Raji (cell line): Measurements from ENCODE around the gene UXS1.

Experiments used
- POLR2A ChIP-seq: IDR thresholded peaks from 2 replicates; pipeline ENCODE4 v1.6.1; 2011; ENCODE audit warnings: low read depth, low read length, control low read depth; ENCODE audit not compliant: insufficient read depth

Gene UXS1

DNA sequence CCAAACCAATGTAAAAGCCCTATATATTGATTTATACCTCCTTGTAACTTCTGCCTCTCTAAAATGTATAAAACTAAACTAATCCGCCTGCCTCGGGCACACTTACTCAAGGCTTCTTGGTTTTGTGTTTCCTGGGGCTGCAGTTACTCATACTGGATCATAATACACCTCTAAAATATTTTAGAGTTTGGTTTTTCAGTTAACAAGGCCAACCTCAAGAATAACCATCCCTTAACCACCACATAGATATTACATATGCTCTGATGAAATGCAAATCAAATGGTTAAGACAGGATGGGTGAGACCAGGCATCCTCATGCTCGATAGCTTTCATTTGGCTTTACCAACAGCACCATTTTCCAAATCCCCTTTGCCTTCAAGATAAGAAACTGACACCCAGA, 46.4 kb downstream of the UXS1 start:
- no peak for TF ChIP-seq POLR2A

DNA sequence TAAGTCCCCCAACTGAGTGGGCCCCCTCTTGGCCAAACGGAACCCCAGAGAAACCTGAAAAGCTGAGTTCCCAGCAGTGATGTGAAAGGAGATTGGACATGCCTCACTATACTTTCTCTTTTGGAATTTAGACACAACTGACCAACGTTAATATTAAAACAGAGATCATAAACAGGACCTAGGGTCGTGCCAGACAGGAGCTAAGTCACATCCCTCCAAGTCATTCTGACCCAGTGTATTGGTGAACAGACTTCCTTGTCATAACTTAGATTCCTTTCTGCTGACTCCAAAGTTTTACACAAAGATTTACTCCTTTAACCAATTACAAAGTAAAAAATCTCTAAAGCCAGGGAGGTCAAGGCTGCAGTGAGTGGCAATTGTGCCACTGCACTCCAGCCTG, 46.9 kb downstream of the UXS1 start:
- no peak for TF ChIP-seq POLR2A

DNA sequence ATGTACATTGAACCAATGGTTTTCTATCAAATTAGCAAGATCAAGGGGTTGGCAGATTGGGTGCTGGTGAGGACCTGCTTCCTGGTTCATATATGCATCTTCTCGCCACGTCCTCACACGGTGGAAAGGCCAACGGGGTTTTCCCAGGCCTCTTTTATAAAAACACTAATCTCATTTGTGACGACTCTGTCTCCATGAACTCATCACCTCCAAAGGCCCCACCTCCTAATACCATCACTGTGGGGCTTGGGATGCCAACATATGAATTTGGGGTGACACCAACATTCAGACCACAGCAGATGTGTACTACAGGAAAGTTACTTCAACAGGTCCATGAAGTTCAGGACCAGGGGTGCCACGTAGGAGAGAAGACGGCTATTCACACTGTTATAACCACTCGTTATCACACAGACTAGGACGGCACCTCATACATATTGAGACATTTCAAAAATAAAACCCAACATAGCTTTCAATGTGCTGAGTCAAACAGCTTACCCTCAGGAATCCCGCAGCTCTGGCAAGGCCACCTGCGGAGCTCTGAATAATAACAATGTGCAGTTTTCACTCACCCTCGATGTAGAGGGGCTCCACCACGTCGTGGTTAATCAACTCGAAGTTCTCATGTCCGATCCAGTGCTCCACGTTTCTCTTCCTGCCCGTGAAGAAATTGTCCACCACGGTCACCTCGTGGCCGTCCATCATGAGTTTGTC, 49.3 kb downstream of the UXS1 start:
- no peak for TF ChIP-seq POLR2A

DNA sequence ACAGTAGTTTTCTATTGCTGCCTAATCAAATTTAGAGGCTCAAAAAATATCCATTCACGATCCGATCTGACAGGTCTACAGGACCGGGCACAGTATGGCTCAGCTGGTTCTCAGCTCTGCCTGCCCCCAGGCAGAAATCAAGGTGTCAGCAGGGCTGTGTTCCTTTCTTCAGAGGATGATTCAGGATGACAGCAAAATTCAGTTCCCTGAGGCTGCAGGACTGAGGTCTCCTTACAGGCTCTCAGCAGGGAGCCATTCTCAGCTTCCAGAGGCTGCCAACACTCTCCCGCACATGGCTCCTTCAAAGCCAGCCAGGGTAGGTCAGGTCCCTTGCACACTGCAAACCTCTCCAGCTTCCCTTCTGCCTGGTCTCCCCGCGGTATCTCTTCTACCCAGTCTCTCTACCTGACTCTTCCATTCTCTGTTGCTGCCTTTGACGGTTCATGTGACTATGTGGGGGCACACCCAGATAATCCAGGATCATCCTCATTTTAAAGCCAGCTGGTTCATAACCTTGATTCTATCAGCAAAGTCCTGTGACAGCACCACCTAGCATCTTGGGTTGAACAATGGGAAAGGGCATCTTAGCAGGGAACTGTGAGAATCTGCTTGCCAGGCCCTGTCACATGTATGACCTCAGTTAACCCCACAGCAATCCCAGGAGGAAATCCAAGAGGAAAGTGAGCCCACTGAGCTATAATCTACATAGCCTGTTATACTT, 50.4 kb downstream of the UXS1 start:
- no peak for TF ChIP-seq POLR2A

DNA sequence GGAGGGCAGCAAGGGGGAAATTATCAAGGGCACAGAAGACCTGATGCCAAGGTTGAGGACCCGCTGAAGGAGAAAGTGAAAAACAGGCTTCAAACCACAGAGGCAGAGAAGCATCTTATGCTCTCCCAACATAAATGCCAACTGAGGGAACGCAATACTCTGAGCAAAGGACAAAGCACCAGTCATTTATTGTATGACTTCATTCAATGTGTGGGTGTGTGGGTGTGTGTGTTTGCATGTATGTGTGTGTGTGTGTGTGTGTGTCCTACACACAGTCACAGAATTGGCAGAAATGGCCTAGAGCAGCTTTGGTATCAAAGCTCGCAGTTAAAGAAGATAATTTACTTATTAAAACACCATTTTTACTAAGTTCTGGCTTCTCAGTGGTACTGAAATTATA, 51.4 kb downstream of the UXS1 start:
- no peak for TF ChIP-seq POLR2A

DNA sequence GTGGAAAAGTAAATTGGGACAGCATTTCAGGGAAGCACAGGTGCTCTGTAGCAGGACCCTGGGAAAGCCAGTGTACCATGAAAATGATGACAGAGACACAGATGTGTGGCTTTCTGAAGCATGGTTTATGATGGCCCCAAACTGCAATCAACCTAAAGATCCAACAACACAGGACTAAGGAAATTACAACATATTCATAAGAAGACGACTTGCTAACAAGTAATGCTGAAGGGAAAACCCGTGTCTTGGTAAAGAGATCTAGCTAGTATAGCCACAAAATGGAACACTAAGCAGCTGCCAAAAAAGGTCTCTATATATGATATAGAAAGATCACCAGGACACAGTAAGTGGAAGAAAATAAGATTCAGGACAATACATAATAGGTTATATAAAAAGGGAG, 53.2 kb downstream of the UXS1 start:
- no peak for TF ChIP-seq POLR2A

DNA sequence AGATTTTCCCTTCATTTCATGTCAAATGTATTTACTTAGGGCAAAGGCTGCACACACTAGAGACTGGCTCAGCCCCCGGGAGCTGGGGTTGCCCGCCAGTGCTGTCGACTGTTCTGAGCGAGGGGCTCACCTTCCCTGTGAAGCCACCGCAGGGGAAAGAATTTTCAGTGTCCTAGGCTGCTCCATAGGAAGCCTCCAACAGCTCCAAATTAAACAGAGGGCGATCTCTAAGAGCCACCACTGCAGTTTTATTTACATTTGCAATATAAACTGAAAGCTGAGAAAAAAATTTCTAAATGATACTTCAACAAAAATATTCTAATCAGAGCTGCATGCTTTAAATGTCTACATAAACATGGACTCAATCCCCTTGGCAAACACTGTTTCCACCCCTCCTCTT, 54.0 kb downstream of the UXS1 start:
- no peak for TF ChIP-seq POLR2A

DNA sequence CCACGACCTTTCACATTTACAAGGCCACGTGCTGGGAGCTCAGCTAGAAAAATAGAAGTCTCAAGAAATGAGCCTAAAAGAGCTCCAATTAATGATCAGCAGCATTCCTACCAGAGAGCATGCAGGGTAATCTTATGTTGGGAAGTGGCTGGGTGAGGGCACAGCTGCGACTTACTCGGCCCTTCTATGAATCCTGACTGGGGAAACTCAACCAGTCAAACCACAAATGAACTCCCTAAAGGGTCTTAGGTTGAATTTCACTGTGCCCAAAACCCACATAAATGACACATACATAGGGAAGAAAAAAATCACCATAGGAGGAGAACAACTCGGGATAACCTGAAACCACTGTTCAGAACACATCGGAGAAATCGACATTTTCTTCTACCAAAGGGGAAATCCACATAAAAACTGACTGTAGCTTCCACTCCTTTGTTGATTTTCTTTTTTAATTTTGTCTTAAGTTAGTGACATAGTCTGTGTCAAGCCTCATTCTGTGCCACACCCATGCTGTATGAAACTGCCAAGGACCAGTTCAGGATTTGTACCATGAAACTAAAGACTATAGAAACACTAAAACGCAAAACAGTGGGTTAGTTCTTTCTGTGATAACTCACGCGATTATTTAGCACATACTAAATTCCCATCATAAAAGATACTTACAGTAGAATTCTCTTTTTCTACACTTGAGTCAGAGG, 54.7 kb downstream of the UXS1 start:
- TF ChIP-seq POLR2A, result no peak

DNA sequence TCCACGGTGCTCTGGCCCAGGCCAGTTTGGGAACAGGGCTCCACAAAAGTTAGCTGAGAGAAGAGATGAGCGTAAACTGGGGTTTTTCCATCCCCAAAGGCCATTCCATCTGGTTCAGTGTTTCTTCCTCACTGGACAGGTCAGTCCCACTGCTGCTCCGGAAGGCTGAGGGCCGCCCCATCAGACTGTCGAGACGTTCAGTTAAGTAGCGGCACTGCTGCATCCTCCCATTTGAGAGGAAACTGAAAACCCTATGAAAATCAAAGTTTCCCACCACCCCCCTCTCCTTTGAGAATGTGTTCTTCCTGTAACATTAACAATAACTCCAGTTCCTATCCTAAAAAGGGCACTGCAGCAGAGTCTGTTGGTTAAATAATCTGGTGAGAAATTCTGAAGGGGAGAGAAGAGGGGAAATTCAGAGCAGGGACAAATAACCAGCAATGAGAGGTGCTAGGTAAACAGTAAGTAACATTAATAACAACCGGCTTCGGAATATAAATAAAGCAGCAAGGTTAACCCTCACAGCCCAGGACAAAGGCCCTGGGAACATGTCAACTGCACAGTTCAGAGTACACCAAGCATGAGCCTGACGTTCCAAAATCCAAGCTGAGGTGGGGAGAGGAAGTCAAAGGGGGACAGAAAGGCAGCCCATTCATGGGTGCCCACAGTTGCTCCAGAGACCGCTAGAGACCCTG, 55.4 kb downstream of the UXS1 start:
- TF ChIP-seq POLR2A, result no peak

DNA sequence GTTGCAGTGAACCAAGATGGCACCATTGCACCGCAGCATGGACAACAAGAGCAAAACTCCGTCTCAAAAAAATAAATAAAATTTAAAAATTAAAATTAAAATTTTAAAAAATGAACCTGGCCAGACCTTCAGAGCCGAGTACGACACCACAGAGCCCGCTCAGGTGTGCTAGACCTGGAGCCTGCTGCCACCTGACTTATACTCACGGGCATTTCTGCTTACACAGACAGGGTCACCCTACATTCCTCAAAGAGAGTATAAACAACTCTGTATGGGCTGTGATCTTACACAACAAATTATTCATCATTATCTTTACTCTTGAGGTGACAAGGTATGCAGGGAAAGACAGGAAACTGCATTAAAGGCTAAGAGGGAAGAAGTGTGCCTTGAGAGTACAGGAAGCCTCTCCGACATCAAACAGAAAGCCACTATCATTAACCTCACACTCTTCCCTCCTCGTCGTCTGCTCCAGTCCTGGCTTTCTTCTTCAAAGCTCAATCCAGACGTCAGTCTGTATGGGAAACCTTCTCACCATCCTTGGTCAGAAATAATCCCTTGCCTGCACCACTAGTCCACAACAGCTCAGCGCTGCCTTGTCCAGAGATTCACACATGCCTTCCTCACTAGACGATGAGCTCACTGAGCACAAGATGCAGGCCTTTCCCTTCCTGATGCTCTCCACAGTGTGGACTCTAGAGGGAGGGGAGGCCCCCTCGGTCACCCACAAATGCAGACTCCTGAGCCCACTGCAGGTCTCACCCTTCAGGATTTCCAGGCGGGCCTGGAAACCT, 56.2 kb downstream of the UXS1 start:
- no peak for TF ChIP-seq POLR2A

DNA sequence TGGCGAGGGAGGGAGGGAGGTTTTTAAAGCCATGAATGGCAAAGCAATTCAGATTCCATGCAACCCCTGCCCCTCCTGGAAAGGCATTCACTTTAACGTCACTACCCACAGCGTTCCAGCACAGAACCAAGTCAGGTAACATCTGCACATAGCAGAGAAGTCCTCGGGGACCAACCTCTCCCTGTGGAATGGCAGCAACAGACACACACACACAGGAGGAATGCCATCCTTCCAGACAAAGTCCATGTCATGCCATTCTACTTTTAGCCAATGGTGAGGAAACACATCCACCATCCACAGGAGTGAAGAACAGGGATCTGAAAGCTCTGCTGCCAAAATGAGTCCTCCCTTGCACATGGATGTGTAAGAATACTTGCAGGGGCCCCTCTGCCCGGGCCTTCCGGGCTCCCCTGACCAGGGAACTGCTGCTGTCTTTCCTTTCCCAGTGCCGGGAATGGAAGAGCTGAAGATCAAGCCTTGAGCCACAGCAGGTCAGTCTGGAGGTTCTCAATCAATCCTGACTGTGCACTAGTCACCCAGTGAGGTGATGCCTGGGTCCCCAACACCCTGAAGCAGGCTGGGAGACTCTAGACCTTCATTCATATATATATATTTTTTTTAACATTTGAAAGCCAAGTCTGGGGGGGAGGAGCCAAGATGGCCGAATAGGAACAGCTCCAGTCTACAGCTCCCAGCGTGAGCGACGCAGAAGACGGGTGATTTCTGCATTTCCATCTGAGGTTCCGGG, 63.7 kb downstream of the UXS1 start:
- no peak for TF ChIP-seq POLR2A

DNA sequence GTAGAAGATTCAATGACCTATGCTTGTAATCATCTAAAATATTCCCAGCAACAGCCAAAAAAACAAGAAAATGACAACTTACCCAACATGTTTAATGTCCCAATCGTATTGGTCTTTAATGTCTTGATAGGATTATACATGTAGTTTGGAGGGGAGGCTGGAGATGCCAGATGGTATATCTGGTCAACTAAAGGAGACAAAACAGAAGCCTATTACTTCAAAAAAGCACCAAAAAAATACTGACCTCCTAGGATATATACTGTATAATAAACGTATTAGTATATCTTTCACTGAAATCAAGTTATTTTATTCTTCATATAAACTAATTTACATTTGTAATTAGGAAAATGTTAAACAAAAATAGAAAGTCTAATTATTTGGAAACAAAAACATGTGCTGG, 64.5 kb downstream of the UXS1 start:
- no peak for TF ChIP-seq POLR2A

DNA sequence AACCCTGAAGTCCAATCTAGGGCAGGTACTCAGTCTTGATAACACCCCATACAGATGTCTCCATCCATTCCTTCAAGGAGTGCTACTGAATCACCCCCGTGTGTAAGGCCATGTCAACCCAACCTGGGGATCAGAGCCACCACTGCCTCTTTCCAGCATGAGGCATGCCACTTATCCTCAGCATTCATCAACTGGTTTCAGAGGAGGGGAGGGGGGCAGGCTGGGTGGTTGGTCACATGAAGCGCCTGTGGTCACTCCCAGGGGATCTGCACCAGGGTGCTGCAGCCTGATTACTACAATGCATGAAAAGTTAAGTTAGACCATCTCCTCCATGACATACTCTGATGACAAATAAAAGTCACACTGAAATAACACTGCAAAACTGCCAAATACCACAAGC, 65.0 kb downstream of the UXS1 start:
- TF ChIP-seq POLR2A, result no peak

DNA sequence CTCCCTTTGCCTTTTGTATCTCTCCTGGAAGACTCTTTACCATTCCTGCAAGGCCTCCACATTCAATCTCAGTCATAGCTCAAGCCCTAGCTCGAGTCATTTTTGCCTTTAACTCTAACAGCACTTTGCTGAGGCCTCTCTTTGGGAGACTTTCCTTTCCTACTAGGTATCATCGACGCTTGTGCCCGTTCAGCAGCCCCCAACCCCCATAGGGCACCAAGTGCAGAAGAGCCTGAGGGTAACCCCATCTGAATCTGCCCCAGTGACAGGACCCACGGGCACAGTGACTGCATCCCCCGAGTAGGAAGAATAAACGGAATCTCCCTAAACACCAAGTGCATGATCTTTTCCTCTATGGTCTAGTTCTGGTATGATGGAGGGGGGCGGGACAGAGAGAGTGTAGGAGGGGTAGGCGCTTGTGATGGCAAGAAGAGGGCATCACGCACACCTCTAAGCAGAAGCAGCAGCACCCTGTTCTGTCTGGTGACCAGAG, 66.3 kb downstream of the UXS1 start:
- no peak for TF ChIP-seq POLR2A
